ENCODE data around the gene BCL2L14. TPM values are rescaled to one million over a fixed set of nuclear protein-coding genes. Genes with fewer than 3 reads are reported as not detected.

Gene BCL2L14
- total and polyA plus RNA-seq, 8 donors: 2.6 to 32.7 (median 16.4) TPM

DNA sequence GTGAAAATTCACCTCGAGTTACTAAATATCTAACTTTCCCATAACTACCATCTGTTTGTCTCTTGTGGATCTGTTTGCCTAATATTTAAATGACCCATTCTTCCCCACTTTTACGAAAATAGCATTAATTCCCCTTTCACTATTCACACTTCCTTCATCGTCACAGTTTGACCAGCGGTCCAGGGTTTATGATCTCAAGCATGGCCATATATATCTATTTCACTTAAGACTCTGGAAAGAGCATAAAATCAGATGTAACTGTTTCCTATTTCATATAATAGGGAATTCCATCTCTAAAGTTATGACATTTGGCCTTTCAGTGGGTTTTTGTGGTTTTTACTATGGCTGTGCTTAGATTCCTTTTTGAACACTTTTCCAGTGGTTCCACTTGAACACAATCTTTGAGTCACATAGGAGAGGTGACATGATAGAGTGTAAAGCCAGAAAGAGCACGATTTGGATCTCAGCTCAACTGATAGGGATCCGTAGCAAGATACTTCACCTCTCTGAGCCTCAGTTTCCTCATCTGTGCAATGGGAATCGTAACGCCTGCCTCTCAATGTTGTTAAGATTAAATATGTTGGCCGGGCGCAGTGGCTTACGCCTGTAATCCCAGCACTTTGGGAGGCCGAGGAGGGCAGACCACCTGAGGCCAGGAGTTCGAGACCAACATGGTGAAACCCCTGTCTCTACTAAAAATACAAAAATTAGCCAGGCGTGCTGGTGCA lies 754 bp upstream of the BCL2L14 start:
- Histone ChIP-seq H3K27me3 (no peaks in the 10 kb centered on the region), H3K27ac (peak overlapping the region; percentile 10 to 90 (median 77)), H3K4me3 (peak overlapping the region in 3 of 4 donors; percentile 33 to 48 (median 38)), H3K9me3 (no peaks in the 10 kb centered on the region), H3K4me1 (peaks cover 0 to 21% (median 5%) of the 10 kb centered on the region in 4 donors), H3K36me3 (no peaks in the 10 kb centered on the region)
- TF ChIP-seq POLR2A (IDR thresholded peaks at IDR 0.05) (no peak), EP300 (IDR thresholded peaks at IDR 0.05) (no peak), POLR2AphosphoS5 (IDR thresholded peaks at IDR 0.05) (no peak)
- TF ChIP-seq, protein P1, sequence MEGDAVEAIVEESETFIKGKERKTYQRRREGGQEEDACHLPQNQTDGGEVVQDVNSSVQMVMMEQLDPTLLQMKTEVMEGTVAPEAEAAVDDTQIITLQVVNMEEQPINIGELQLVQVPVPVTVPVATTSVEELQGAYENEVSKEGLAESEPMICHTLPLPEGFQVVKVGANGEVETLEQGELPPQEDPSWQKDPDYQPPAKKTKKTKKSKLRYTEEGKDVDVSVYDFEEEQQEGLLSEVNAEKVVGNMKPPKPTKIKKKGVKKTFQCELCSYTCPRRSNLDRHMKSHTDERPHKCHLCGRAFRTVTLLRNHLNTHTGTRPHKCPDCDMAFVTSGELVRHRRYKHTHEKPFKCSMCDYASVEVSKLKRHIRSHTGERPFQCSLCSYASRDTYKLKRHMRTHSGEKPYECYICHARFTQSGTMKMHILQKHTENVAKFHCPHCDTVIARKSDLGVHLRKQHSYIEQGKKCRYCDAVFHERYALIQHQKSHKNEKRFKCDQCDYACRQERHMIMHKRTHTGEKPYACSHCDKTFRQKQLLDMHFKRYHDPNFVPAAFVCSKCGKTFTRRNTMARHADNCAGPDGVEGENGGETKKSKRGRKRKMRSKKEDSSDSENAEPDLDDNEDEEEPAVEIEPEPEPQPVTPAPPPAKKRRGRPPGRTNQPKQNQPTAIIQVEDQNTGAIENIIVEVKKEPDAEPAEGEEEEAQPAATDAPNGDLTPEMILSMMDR (IDR thresholded peaks at IDR 0.05): no peak
- DNase-seq: no peak
- WGBS, 5 donors: 70 to 86% (median 74%) methylated on average over 14 of the region's 14 CpGs
- intact Hi-C loops (cut with DNase I; ENCODE audit: low total_unique reads): no loop called here

DNA sequence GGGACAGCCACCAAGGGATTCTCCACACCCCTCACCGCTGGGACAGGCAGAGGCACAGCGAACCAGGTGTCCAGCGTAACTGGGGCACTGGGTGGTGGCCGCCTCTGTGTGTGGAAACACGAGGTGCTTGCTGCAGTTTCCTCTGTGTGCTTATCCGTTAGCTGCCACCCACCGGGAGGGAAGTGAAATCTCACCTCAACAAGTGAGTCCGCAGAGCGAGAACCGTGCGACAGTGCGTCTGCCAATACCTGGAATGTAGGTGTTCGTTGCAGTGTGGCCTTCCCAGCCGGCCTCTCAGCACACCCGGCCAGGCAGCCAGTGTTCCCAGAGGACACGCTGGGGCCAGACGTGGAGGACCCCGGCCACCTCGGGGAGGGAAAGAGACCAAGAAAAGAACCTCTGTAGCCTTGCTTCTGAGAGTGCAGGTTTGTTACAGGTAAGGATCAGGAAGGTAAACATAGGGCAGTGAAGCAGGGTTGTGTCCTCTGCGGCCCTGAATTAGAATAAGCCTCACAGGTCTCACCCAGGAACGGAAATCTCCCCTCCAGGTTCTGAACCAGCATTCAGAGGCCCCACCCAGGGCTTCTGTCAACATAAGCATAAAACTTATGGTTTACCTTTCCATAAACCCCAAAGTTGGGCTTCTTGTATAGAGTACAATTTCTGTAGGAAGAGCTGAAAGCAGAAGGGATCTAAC lies 1.5 kb downstream of the BCL2L14 start:
- Histone ChIP-seq H3K36me3 (no peaks in the 10 kb centered on the region), H3K9me3 (no peaks in the 10 kb centered on the region), H3K27me3 (no peaks in the 10 kb centered on the region), H3K27ac (peak overlapping the region; percentile 70 to 90 (median 77)), H3K4me1 (peaks cover 0 to 21% (median 5%) of the 10 kb centered on the region in 4 donors), H3K4me3 (peak overlapping the region; percentile 30 to 48 (median 36))
- peak in 1 of 3 donors; percentile 26 for TF ChIP-seq POLR2AphosphoS5 (IDR thresholded peaks at IDR 0.05)
- TF ChIP-seq, protein P1 (IDR thresholded peaks at IDR 0.05): no peak
- WGBS, 5 donors: 18 to 45% (median 38%) methylated on average over 17 to 21 of the region's 21 CpGs
- DNase-seq: peak; percentile 73 to 81
- intact Hi-C loops (cut with DNase I; ENCODE audit: low total_unique reads): no loop called here

DNA sequence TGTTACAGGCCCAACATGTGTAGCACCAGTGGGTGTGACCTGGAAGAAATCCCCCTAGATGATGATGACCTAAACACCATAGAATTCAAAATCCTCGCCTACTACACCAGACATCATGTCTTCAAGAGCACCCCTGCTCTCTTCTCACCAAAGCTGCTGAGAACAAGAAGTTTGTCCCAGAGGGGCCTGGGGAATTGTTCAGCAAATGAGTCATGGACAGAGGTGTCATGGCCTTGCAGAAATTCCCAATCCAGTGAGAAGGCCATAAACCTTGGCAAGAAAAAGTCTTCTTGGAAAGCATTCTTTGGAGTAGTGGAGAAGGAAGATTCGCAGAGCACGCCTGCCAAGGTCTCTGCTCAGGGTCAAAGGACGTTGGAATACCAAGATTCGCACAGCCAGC lies 8.6 kb downstream of the BCL2L14 start:
- 78 to 87% (median 81%) methylated on average over 5 of the region's 5 CpGs for WGBS, 5 donors

More for the DNA sequence above, 8.6 kb downstream of the BCL2L14 start:
- H3K27me3 ChIP-seq: no peaks in the 10 kb centered on the region
- no peak for DNase-seq
- intact Hi-C loops (cut with DNase I; ENCODE audit: low total_unique reads): no loop called here
- no peaks in the 10 kb centered on the region for H3K36me3 ChIP-seq
- H3K9me3 ChIP-seq: no peaks in the 10 kb centered on the region
- peaks cover 0 to 10% (median 0%) of the 10 kb centered on the region in 4 donors for H3K4me1 ChIP-seq
- H3K4me3 ChIP-seq: no peak overlapping the region
- H3K27ac ChIP-seq: no peak overlapping the region
- no peak for TF ChIP-seq POLR2AphosphoS5 (IDR thresholded peaks at IDR 0.05)
- TF ChIP-seq POLR2A (IDR thresholded peaks at IDR 0.05): no peak
- TF ChIP-seq EP300 (IDR thresholded peaks at IDR 0.05): no peak
- TF ChIP-seq, protein P1 (IDR thresholded peaks at IDR 0.05): no peak
